Muscle layer of colon (tissue), 2 donors: ENCODE results near the gene PSMA6.

ENCODE experiments used
- H3K27ac ChIP-seq: one replicate; pipeline ENCODE4 v1.7.0; 2013; ENCODE audit warnings: low read depth, mild to moderate bottlenecking, low read length, moderate library complexity
- H3K27me3 ChIP-seq, 2 donors: one replicate each; pipeline ENCODE4 v1.7.0; 2013; ENCODE audit warnings: low read length in 2 of 2, mild to moderate bottlenecking in 2 of 2; ENCODE audit not compliant: insufficient read depth in 2 of 2, control insufficient read depth in 1 of 2
- H3K36me3 ChIP-seq: one replicate; pipeline ENCODE4 v1.7.0; 2013; ENCODE audit warnings: mild to moderate bottlenecking, low read length; ENCODE audit not compliant: insufficient read depth
- H3K4me1 ChIP-seq: one replicate; pipeline ENCODE4 v1.7.0; 2013; ENCODE audit warnings: mild to moderate bottlenecking, low read length; ENCODE audit not compliant: insufficient read depth
- H3K4me3 ChIP-seq, 2 donors: one replicate each; pipeline ENCODE4 v1.7.0; 2013; ENCODE audit warnings: low read length in 2 of 2, low read depth in 1 of 2, mild to moderate bottlenecking in 1 of 2, moderate library complexity in 1 of 2
- H3K9ac ChIP-seq: one replicate; pipeline ENCODE4 v1.7.0; 2013; ENCODE audit warnings: low read length
- H3K9me3 ChIP-seq: one replicate; pipeline ENCODE4 v1.7.0; 2013; ENCODE audit warnings: mild to moderate bottlenecking, low read length
- donor health status: abdominal sarcoma.
- donor health status: Adenocarcinoma of cecum.

PSMA6 gene

DNA sequence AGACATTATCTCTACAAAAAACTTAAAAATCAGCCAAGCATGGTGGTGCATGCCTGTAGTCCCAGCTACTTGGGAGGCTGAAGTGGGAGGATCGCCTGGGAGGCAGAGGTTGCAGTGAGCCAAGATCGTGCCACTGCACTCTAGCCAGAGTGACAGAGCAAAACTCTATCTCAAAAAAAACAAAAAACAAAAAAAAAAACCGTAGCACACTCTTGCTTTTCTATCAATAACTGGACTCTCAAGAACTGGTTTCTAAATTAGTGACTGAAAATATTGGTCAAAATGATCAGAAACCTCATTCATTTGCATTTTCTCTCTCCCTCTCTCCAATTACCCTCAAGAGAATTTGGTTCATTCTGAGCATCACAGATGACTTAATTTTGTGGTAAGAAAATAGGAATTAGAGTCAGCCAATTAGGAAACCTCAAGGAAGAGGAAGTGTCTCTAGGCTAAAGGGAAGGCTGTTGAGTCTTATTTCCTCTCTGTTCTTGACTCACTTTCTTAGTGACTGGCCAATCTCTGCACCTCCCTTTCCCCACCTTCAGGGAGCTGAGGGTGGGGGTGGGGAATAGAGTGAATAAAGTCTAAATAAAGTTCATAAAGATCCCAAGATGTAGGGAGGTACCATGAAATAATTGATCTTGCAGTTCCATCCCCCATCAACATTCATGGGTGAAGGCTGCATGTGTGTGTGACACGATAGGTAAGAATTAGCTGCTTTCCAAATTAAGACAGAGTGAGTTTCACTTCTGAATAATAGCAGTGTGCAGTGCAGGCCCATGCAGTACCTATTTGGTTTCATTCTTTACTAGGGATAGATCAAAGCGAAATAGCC, 6.8 kb upstream of the PSMA6 start:
- Histone ChIP-seq H3K27me3 (no peaks in the 10 kb centered on the region), H3K9me3 (no peaks in the 10 kb centered on the region), H3K9ac (no peak overlapping the region), H3K27ac (no peak overlapping the region), H3K4me1 (no peaks in the 10 kb centered on the region), H3K4me3 (no peak overlapping the region), H3K36me3 (no peaks in the 10 kb centered on the region)

DNA sequence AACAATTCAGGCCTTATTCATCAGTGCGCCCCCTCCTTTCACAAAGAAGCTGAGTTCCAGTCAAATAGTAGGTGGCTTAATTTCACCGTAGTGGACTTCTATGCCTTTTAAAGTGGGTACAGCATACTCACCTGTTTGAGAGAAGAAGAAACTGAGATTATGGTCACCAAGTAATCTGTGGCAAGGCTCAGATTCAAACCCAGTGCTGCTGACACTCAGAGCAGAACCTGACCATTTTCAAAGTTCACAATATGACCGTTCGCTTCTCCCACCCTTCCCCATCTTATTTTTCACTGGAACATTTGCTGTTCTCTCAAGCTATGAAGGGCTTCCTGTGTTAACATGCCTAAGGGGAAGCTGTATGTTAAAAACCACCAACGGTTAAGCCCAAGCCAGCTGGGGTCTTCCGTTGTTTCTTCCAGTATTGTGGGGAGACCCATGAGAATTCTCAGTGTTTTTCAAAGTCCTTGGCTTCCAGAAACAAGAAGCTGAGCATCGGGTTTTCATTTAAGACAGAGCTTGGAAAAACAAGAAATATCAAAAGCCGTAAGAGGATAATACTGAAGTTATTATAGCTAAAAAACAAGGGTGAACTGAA, 6.1 kb upstream of the PSMA6 start:
- Histone ChIP-seq H3K36me3 (no peaks in the 10 kb centered on the region), H3K4me3 (no peak overlapping the region), H3K9me3 (no peaks in the 10 kb centered on the region), H3K4me1 (no peaks in the 10 kb centered on the region), H3K27ac (no peak overlapping the region), H3K9ac (no peak overlapping the region), H3K27me3 (no peaks in the 10 kb centered on the region)

DNA sequence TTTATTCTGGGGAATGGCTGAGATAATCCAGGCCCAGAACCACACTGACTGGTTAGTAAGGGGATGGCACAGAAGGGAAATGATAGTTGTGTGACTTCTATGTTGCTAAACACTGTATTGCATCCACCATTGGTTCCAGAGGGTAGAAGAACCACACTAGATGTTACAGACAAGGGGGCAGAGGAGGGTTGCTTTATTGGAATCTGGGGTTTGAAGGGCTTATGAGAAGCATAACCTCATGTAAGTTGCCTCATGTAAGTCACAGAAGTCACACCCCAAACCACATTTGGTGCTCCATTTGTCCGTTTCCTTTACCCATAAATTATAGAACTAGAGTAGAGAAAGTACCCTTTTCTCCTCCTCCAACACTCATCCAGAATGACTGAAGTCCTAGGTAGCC, 5.5 kb upstream of the PSMA6 start:
- Histone ChIP-seq H3K9ac (no peak overlapping the region), H3K4me1 (no peaks in the 10 kb centered on the region), H3K27ac (no peak overlapping the region), H3K9me3 (no peaks in the 10 kb centered on the region), H3K27me3 (no peaks in the 10 kb centered on the region), H3K4me3 (no peak overlapping the region), H3K36me3 (no peaks in the 10 kb centered on the region)

DNA sequence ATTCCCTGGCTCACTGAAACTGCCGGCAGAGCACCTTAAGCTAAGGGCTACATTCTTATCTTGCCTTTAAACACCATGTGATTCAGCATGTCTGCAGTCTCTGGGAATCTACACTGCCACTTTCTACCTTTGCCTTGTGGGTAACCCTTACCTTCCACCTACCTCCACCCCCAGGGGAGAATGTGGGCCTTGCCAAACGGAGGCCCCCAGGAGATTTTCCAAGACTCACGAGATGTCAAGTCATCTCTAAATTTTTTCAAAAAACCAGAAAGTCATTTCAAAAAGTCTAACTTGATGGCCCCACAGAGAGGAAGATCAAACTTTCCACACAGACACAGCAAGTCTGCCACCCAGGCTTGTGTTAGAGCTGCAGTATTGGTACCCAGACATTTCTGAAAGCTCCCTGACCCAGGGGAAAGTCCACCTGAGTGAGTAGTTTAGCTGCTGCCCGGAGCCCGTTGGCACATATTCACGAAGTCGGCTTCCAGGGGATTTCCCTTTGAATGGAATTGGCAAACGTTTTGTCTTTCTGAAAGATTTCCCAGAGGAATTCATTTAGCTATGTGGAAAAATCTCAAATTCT, 4.7 kb upstream of the PSMA6 start:
- H3K27ac ChIP-seq: no peak overlapping the region

DNA sequence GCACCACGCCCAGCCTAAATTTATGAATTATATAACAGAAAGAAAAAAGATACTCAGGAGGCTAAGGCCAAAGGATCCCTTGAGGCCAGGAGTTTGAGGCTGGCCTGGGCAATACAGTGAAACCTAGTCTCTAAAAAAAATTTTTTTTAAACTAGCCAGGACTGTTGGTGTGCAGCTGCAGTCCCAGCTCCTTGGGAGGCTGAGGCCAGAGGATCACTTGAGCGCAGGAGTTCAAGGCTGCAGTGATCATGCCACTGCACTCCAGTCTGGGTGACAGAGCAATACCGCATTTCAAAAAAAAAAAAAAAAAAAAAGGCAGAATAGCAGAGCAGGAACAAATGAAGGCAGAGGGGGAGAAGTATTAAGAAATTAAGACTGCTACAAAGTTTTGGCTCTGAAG, 2.6 kb upstream of the PSMA6 start:
- peaks cover 8% of the 10 kb centered on the region for H3K4me1 ChIP-seq
- peaks cover 6% of the 10 kb centered on the region for H3K36me3 ChIP-seq
- H3K9ac ChIP-seq: no peak overlapping the region
- H3K9me3 ChIP-seq: no peaks in the 10 kb centered on the region
- H3K4me3 ChIP-seq: no peak overlapping the region
- no peak overlapping the region for H3K27ac ChIP-seq
- no peaks in the 10 kb centered on the region for H3K27me3 ChIP-seq

More for the DNA sequence above, 4.7 kb upstream of the PSMA6 start:
- H3K36me3 ChIP-seq: no peaks in the 10 kb centered on the region
- H3K4me3 ChIP-seq: no peak overlapping the region
- no peaks in the 10 kb centered on the region for H3K4me1 ChIP-seq
- no peak overlapping the region for H3K9ac ChIP-seq
- no peaks in the 10 kb centered on the region for H3K27me3 ChIP-seq
- no peaks in the 10 kb centered on the region for H3K9me3 ChIP-seq

GRCh38 chr14:35292770-35293561, 784 bp downstream of the PSMA6 start:
- Histone ChIP-seq H3K27ac (peak overlapping the region; percentile 89), H3K27me3 (no peaks in the 10 kb centered on the region), H3K9me3 (no peaks in the 10 kb centered on the region), H3K36me3 (peaks cover 9% of the 10 kb centered on the region), H3K9ac (peak overlapping the region; percentile 95), H3K4me3 (peak overlapping the region; percentile 68 to 94), H3K4me1 (peaks cover 18% of the 10 kb centered on the region)

GRCh38 chr14:35295845-35296161, 3.6 kb downstream of the PSMA6 start:
- H3K27me3 ChIP-seq: no peaks in the 10 kb centered on the region
- peaks cover 21% of the 10 kb centered on the region for H3K4me1 ChIP-seq

GRCh38 chr14:35296545-35296944, 4.4 kb downstream of the PSMA6 start:
- Histone ChIP-seq H3K9me3 (no peaks in the 10 kb centered on the region), H3K4me1 (peaks cover 25% of the 10 kb centered on the region), H3K27me3 (no peaks in the 10 kb centered on the region), H3K27ac (no peak overlapping the region), H3K4me3 (no peak overlapping the region), H3K36me3 (peaks cover 9% of the 10 kb centered on the region), H3K9ac (no peak overlapping the region)

More at GRCh38 chr14:35295845-35296161, 3.6 kb downstream of the PSMA6 start:
- peaks cover 9% of the 10 kb centered on the region for H3K36me3 ChIP-seq
- no peaks in the 10 kb centered on the region for H3K9me3 ChIP-seq
- no peak overlapping the region for H3K27ac ChIP-seq
- no peak overlapping the region for H3K4me3 ChIP-seq
- no peak overlapping the region for H3K9ac ChIP-seq

DNA sequence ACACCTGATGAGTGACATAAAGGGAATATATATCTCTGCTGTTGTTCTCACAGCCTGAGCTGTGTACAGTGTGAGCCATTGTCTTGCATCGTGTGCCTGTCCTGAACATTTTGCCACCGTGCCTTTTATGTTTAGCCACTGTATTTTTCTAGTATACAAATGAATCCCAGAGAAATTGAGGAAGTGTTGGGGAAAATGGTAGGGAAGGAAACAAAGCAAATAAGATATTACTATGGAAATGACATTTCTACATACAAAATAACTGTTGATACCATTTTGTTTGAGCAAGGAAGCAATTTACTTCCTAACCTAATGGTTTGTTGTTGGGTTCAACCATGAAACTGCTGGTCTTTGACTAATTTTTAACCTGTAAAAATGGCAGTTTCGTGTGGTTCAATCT, 5.5 kb downstream of the PSMA6 start:
- Histone ChIP-seq H3K27ac (no peak overlapping the region), H3K4me1 (peaks cover 31% of the 10 kb centered on the region), H3K9ac (no peak overlapping the region), H3K27me3 (no peaks in the 10 kb centered on the region), H3K36me3 (peaks cover 9% of the 10 kb centered on the region), H3K9me3 (no peaks in the 10 kb centered on the region), H3K4me3 (no peak overlapping the region)

DNA sequence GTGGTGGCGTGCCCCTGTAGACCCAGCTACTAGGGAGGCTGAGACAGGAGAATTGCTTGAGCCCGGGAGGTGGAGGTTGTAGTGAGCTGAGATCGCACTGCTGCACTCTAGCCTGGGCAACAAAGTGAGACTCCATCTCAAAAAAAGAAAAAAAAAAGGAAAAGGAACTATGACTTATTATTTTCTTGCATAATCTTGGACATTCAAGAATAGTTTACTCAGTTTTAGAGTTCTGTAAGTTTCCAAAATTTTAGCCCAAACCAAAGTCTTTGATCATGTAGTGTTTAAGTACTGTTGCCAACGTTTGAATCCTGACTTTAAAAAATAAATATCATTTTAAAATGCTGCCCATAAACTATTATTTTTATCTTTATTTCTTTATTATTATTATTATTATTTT, 6.2 kb downstream of the PSMA6 start:
- peaks cover 9% of the 10 kb centered on the region for H3K36me3 ChIP-seq
- H3K4me3 ChIP-seq: no peak overlapping the region
- no peak overlapping the region for H3K9ac ChIP-seq
- H3K27me3 ChIP-seq: no peaks in the 10 kb centered on the region
- H3K4me1 ChIP-seq: peaks cover 38% of the 10 kb centered on the region
- no peak overlapping the region for H3K27ac ChIP-seq
- H3K9me3 ChIP-seq: no peaks in the 10 kb centered on the region

DNA sequence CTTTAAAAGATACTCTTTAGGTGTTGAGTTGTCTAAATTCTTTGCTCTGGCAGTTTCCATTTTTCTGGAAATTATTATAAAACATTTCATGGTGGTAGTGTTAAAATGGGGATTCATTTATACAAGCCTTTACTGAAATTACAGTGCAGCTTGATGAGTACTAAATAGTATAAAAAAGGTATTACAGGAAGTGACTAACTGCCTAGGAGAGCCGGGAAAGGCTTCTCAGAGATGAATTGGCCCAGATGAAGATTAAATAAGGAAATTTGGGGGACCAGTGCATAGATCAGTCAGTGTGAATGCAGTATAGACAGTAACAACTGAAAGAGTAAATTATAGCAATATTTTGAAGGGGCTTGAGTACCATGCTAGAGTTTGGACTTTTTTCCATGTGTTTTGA, 7.5 kb downstream of the PSMA6 start:
- no peak overlapping the region for H3K27ac ChIP-seq
- H3K4me1 ChIP-seq: peaks cover 31% of the 10 kb centered on the region
- H3K9ac ChIP-seq: no peak overlapping the region
- peaks cover 2% of the 10 kb centered on the region for H3K36me3 ChIP-seq
- no peak overlapping the region for H3K4me3 ChIP-seq
- no peaks in the 10 kb centered on the region for H3K27me3 ChIP-seq
- no peaks in the 10 kb centered on the region for H3K9me3 ChIP-seq
